RWPE2 (cell line): ENCODE results near the gene CENPB.

Experiments
- ATAC-seq: fragments of 200-7000 bp; cut with Tn5 transposase; 3 replicates; pipeline ENCODE4 v1.9.1; 2021; ENCODE audit warnings: low read depth
- DNase-seq: peaks from one replicate; pipeline ENCODE4 v3.0.0-alpha.2; 2020; ENCODE audit warnings: low spot score
- H3K27ac ChIP-seq: fragments of 450-650 bp; 2 replicates; pipeline ENCODE4 v1.5.1; 2017; ENCODE audit warnings: mild to moderate bottlenecking; ENCODE audit not compliant: poor library complexity, severe bottlenecking
- H3K27me3 ChIP-seq: fragments of 250-450 bp; sonication (Bioruptor Pico); 2 replicates; pipeline ENCODE4 v1.5.1; 2021; ENCODE audit warnings: mild to moderate bottlenecking, moderate library complexity; ENCODE audit not compliant: insufficient read depth, poor library complexity, severe bottlenecking
- H3K36me3 ChIP-seq: fragments of 250-450 bp; sonication (Bioruptor Pico); 2 replicates; pipeline ENCODE4 v1.5.1; 2020; ENCODE audit warnings: low read depth, mild to moderate bottlenecking, moderate library complexity
- H3K4me1 ChIP-seq: fragments of 250-450 bp; sonication (Bioruptor Pico); 2 replicates; pipeline ENCODE4 v1.5.1; 2021; ENCODE audit warnings: mild to moderate bottlenecking, moderate library complexity; ENCODE audit not compliant: insufficient read depth, poor library complexity, severe bottlenecking
- H3K4me3 ChIP-seq: fragments of 250-450 bp; sonication (Bioruptor Pico); 2 replicates; pipeline ENCODE4 v1.5.1; 2021; ENCODE audit warnings: mild to moderate bottlenecking, moderate library complexity; ENCODE audit not compliant: severe bottlenecking
- H3K9me3 ChIP-seq: fragments of 250-450 bp; sonication (Bioruptor Pico); 2 replicates; pipeline ENCODE4 v1.5.1; 2021; ENCODE audit warnings: mild to moderate bottlenecking, moderate library complexity; ENCODE audit not compliant: severe bottlenecking
- TF ChIP-seq, protein P1 (sequence below): fragments of 450-650 bp; IDR thresholded peaks from one replicate; pipeline ENCODE4 v1.5.1; 2017; ENCODE audit warnings: mild to moderate bottlenecking, moderate library complexity; ENCODE audit not compliant: poor library complexity, severe bottlenecking

The CENPB gene

DNA sequence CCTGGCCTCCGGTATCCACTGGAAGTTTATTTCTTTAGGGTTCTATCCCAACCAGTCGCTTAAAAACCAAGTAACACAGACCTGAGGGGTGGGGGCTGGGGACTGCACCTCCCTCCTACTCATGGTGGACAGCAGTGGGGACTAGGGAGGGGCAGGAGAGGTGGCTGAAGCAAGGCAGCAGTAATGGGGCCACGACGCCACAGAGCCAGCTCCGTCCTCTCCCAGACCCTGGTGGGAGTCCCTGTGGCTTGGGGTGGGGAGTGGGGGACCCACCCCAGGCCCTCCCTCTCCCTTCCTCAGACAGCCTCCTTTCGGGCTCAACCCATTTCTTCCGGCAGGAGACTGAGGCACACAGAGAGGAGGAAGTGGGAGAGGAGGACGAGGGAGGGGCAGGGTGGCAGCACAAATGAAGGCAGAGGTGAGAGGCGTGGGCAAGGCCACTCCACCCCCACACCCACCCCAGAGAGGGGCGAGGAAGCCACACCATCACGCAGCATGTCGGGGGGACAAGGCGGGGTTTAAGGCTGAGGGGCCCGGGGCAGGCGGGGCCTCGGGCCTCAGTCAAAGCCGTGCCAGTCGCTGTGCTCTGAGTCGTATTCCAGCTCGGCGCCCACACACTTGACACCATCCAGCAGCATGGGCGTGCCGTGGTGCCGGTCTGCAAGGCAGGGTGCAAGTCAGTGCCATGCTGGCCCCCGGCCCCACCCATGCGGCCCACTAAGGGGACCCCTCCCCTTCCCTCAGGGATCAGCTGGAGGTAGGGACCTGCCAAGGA lies 32.9 kb downstream of the CENPB start:
- Histone ChIP-seq H3K36me3 (peaks cover 16% of the 10 kb centered on the region), H3K27ac (no peak overlapping the region), H3K4me1 (no peaks in the 10 kb centered on the region), H3K4me3 (no peak overlapping the region), H3K27me3 (peaks cover 23% of the 10 kb centered on the region), H3K9me3 (no peaks in the 10 kb centered on the region)
- no peak for DNase-seq
- TF ChIP-seq, protein P1, sequence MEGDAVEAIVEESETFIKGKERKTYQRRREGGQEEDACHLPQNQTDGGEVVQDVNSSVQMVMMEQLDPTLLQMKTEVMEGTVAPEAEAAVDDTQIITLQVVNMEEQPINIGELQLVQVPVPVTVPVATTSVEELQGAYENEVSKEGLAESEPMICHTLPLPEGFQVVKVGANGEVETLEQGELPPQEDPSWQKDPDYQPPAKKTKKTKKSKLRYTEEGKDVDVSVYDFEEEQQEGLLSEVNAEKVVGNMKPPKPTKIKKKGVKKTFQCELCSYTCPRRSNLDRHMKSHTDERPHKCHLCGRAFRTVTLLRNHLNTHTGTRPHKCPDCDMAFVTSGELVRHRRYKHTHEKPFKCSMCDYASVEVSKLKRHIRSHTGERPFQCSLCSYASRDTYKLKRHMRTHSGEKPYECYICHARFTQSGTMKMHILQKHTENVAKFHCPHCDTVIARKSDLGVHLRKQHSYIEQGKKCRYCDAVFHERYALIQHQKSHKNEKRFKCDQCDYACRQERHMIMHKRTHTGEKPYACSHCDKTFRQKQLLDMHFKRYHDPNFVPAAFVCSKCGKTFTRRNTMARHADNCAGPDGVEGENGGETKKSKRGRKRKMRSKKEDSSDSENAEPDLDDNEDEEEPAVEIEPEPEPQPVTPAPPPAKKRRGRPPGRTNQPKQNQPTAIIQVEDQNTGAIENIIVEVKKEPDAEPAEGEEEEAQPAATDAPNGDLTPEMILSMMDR = no peak
- ATAC-seq = no peak

DNA sequence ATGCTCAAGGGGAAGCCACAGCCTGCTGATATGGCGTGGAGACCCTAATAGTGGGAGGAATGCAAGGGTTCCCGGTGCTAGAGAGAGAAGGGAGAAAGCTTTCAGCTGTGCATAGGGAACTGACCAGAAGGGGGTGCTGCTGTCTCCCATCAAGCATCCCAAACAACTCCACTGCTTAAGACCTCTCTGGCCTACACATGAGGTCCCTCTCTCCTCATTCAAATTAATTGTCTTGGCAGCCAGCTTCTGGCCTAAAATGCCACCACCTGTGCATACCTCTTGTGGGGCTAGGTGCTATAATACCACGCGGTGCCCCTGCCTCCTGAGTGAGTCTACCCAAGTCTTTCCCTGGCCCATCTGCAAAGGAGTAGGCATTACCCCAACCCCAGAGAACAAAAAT lies 33.4 kb downstream of the CENPB start:
- Histone ChIP-seq H3K27ac (no peak overlapping the region), H3K27me3 (peaks cover 23% of the 10 kb centered on the region), H3K4me1 (no peaks in the 10 kb centered on the region), H3K9me3 (no peaks in the 10 kb centered on the region), H3K36me3 (peaks cover 15% of the 10 kb centered on the region), H3K4me3 (no peak overlapping the region)
- no peak for DNase-seq
- TF ChIP-seq, protein P1 = peak; percentile 77
- peak; percentile 32; the same call in 1 of the 3 replicates for ATAC-seq

DNA sequence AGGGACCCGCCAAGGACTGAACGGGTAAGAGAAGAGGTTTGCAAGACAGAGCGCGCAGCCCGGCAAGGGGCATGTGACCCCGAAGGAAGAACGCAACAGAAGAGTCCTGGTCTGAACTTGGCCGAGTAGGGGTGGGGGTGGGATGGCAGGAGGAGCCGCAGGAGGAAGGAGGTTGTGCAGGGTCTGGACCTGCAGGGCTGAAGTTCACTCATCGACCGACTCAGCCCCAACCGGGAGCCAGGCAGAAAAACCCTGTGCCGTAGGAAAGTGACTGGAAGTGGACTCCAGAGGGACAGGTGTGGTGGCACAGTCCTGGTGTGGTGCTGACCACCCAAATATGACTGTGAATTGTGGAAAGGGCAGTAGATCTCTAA lies 34.2 kb downstream of the CENPB start:
- Histone ChIP-seq H3K27ac (no peak overlapping the region), H3K9me3 (no peaks in the 10 kb centered on the region), H3K4me3 (no peak overlapping the region), H3K27me3 (peaks cover 23% of the 10 kb centered on the region), H3K4me1 (no peaks in the 10 kb centered on the region), H3K36me3 (peaks cover 9% of the 10 kb centered on the region)
- ATAC-seq (no peak), DNase-seq (no peak)
- TF ChIP-seq, protein P1 = no peak

DNA sequence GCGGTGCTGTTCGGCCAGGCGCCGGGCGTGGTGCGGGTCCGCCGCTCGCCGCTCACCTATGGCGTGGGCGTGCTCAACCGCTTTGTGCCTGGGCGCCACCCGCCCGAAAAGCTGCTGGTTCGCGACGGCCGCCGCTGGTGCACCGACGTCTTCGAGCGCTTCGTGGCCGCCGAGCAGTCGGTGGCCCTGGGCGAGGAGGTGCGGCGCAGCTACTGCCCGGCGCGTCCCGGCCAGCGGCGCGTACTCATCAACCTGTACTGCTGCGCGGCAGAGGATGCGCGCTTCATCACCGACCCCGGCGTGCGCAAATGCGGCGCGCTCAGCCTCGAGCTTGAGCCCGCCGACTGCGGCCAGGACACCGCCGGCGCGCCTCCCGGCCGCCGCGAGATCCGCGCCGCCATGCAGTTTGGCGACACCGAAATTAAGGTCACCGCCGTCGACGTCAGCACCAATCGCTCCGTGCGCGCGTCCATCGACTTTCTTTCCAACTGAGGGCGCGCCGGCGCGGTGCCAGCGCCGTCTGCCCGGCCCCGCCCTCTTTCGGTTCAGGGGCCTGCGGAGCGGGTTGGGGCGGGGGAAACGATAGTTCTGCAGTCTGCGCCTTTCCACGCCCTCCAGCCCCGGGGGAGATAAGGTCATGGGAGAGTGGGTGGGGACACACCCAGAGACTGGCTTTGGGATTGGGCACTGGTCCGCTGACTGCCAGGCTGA lies 34.7 kb downstream of the CENPB start:
- Histone ChIP-seq H3K4me1 (no peaks in the 10 kb centered on the region), H3K9me3 (no peaks in the 10 kb centered on the region), H3K4me3 (peak overlapping the region; percentile 23), H3K27me3 (peaks cover 23% of the 10 kb centered on the region), H3K27ac (no peak overlapping the region), H3K36me3 (peaks cover 4% of the 10 kb centered on the region; the same call in 1 of the 2 replicates)
- TF ChIP-seq, protein P1 = no peak
- ATAC-seq (peak; percentile 32), DNase-seq (no peak)

DNA sequence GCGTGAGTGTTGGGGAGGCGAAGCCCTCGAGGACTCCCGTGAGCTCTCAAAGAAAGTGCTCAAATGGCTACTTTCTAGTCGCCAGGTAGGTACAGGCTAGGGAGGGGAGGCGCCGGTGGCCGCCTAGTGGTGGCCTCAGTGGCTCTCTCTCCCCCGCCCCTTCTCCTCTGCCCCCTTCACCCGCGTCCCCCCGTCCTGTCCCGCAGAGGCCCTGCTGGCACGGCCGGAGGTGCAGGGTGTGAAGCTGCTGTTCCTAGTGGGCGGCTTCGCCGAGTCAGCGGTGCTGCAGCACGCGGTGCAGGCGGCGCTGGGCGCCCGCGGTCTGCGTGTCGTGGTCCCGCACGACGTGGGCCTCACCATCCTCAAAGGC lies 35.2 kb downstream of the CENPB start:
- H3K27me3 ChIP-seq = peaks cover 23% of the 10 kb centered on the region
- no peaks in the 10 kb centered on the region for H3K4me1 ChIP-seq
- ATAC-seq (no peak), DNase-seq (no peak)
- H3K27ac ChIP-seq = no peak overlapping the region
- no peaks in the 10 kb centered on the region for H3K9me3 ChIP-seq
- no peaks in the 10 kb centered on the region for H3K36me3 ChIP-seq
- TF ChIP-seq, protein P1 = peak; percentile 6
- H3K4me3 ChIP-seq = peak overlapping the region; percentile 23
